ENCODE measurements around the gene MPPED1. TPM values are rescaled to one million over a fixed set of nuclear protein-coding genes. Genes with fewer than 3 reads are reported as not detected.

MPPED1 gene
- total RNA-seq, 1 donor from 2014 or later: 4.4 TPM

DNA sequence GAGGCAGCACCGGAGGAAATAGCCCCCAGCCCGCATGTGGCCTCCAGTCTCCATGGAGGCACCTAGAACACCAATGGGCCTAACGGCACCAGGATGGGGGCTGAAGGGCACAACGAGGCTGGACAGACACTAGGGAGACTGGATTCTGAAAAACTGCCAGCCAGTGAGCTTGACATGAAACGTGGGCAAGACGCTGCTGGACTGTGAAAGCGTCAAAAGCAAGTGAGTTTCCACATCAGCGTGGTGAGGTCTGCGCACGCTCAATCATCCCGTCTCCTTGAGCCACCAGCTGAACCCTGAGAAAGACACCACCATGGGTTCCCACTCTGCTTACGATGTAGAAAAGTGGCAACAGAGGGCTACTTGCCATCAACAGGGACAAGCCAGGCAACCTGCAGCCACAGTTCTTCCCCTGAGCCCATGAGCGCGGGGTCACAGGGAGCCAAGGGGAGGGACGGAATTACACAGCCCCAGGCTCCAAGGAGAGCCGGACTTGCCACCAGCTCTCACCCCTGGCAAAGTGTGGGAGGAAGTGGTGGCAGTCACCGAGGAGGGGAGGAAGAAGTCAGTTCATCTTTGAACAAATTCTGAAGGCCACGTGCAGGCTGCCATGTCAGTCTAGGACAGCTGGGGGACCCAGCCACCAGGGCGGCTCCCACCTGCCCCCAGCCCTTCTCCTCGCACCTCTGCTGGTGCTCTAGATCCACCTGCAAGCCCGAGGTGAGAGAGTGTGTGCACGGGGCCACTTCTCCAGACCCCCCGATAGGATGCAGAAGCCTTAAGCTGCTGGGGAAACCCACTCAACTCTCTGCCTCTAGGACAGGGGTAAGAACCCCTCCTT, 131.1 kb downstream of the MPPED1 start:
- no peak for DNase-seq

DNA sequence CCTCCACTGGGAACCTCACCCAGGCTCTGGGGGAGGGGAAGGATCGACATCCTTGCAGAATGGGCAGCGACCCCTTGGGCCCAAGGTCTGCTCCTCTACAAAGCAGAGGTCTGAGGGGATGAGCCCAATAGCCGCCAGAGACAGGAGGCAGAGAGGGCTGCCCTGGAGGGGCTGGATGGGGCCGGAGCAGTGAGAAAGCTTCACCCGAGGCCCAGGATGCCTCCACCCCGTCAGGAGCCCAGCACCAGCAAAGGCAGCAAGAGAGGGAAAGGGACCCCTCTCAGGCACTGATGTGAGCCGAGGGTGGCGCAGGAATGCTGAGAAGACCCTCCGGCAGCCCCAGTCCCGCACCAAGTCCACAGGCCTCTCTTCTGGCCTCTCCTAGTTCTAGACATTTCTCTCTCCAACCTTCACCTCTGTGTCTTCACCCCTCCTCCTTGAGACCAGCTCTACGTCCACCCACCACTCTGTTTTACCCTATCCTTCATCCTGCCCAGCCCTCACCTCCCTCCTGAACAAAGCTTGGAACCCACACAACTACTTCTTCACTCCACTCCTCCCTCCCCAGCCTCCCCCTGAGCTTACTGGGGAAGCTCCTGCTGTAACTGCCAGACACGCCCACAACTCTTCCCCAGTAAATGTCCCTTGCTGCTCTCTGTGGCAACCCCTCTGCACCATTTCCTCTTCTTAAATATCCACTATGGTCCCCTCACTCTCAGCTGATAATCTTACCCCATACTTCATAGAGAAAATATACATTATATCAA, 131.9 kb downstream of the MPPED1 start:
- DNase-seq: no peak

DNA sequence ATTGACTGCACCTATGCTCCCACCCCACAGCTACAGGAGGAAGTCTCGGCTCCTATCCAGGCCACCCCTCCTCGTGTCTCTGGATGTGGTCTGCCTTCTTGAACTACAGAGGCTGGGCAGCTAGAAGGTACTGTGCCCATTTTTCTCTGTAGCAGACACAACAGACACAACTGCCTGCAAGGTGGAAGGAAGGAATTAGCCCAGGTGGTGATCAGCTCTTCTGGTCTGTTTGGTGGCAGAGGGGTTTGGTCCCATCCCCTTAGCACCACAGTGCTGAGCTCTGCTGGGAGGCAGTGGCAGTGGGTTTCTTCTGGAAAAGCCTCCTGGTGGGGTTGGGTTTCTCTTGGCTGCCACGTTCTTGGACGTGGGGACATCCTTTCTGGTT, 132.5 kb downstream of the MPPED1 start:
- DNase-seq: no peak

DNA sequence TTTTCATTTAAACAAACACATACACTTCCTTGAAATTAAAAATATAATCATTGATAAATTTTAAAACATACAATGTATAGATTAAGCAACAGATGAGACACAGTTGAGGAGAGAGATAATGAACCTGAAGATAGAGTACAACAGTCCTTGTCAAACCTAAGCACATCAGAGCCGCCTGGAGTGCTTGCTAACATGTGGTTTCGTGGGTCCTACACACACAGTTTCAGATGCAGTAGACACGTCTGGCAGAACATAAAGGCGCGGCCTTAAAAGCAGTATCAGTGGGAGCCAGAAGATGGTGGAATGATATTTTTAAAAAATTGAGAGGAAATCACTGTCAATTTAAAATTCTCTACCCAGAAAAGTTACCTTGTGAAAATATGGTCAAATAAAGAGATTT, 134.4 kb downstream of the MPPED1 start:
- no peak for DNase-seq

- DNase-seq: no peak
Measured at GRCh38 chr22:43550024-43550620, 138.3 kb downstream of the MPPED1 start.

DNA sequence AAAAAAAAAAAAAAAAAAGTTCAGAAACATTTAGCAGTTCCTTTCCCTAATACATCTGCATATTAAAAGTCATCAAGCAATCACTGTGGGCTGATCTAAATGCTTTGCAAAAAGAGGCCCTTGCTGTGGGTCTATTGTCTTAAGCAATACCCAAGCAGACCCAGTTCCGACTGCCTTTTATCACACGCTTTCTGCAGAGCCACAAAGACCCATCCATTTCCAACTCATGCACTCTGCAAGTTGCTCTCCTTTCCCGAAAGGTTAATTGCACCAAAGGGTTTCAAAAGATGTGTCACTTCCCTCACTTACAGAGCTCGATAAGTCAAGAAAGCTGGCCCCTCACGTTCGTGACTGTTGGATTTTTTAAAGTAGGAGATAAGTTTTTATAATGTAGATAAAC, 138.9 kb downstream of the MPPED1 start:
- no peak for DNase-seq

GRCh38 chr22:43553451-43554258, 141.8 kb downstream of the MPPED1 start:
- no peak for DNase-seq

GRCh38 chr22:43554259-43554636, 142.4 kb downstream of the MPPED1 start:
- DNase-seq: no peak

- no peak for DNase-seq
Measured at GRCh38 chr22:43554694-43555365, 143.0 kb downstream of the MPPED1 start.

- DNase-seq: no peak
Measured at GRCh38 chr22:43555561-43556515, 144.0 kb downstream of the MPPED1 start.

Other genes starting within 250 kb of the MPPED1 start
- gene TTLL12, start 224.9 kb upstream of the MPPED1 start, total RNA-seq: 23.6 TPM
- gene SCUBE1, start 68.6 kb upstream of the MPPED1 start, total RNA-seq: 0.41 TPM